ENCODE data around the gene PPFIA1.

DNA sequence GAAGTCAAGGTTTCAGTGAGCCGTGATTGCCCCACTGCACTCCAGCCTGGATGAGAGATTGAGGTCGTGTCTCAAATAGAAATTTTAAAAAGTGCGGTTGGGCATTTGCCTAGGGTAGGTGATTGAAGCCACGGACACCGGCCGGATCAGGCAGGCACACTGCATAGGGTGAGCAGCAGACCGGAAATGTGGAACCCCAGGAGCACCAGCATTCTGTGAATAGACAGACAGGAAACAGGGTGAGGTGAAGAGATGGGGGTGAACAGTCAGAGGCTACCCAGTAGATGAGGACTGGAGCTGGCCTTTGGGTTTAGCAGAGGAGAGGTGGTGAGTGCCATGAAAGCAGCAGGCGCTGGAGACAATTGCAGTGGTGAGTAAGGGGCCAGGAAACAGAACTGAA lies 43.5 kb downstream of the PPFIA1 start:
- TF ChIP-seq EZH2 (IDR thresholded peaks at IDR 0.05; ENCODE audit: low read length, missing control alignments): no peak
- TF ChIP-seq, protein P1, sequence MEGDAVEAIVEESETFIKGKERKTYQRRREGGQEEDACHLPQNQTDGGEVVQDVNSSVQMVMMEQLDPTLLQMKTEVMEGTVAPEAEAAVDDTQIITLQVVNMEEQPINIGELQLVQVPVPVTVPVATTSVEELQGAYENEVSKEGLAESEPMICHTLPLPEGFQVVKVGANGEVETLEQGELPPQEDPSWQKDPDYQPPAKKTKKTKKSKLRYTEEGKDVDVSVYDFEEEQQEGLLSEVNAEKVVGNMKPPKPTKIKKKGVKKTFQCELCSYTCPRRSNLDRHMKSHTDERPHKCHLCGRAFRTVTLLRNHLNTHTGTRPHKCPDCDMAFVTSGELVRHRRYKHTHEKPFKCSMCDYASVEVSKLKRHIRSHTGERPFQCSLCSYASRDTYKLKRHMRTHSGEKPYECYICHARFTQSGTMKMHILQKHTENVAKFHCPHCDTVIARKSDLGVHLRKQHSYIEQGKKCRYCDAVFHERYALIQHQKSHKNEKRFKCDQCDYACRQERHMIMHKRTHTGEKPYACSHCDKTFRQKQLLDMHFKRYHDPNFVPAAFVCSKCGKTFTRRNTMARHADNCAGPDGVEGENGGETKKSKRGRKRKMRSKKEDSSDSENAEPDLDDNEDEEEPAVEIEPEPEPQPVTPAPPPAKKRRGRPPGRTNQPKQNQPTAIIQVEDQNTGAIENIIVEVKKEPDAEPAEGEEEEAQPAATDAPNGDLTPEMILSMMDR (conservative IDR thresholded peaks at IDR 0.05 in 1 of 2, IDR thresholded peaks at IDR 0.05 in 1 of 2; ENCODE audit: low read depth in 1 of 2, low read length in 2 of 2): no peak
